ENCODE results near the gene ZNF775. TPM values are rescaled to one million over a fixed set of nuclear protein-coding genes. Genes with fewer than 3 reads are reported as not detected.

The ZNF775 gene
- polyA plus RNA-seq, 3 donors: 1.3 to 2.7 (median 1.4) TPM

DNA sequence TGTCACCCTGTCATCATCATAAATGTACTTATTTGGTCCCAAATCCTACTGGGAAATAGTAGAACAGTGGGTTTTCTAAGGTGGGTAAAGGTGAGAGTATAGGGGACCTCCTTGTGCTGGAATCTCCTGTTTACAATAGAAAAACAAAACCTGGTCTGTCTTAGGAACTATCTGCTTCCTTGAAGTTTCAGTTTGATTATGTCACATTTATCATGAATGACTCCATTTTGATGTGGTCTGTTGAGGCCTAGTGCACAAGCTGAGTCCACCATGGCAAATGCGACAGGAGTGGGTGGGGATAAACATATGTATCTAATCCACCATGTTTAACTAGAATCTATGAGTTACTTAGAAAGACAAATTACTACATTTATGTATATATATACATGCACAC is 23.5 kb upstream of the ZNF775 start:
- Histone ChIP-seq H3K79me2 (ENCODE audit: insufficient read depth, low read length) (no peaks in the 10 kb centered on the region), H3K4me2 (replicated peaks; ENCODE audit: extremely low read depth, low read length, poor library complexity, severe bottlenecking) (no peak overlapping the region), H2AFZ (ENCODE audit: insufficient read depth, low read depth, low read length, poor library complexity, severe bottlenecking) (peak overlapping the region; percentile 62), H3K4me3 (replicated peaks in 1 of 3; ENCODE audit: low read depth in 2 of 3, low read length in 3 of 3) (no peak overlapping the region), H3K27ac (ENCODE audit: low read depth in 1 of 2, low read length in 2 of 2) (no peak overlapping the region), H3K9ac (ENCODE audit: insufficient read depth, low read length, poor library complexity, severe bottlenecking) (no peak overlapping the region), H4K20me1 (ENCODE audit: insufficient read depth, low read length) (no peaks in the 10 kb centered on the region), H3K9me3 (replicated peaks in 1 of 2; ENCODE audit: control insufficient read depth in 1 of 2, insufficient read depth in 1 of 2, low read length in 2 of 2) (no peaks in the 10 kb centered on the region), H3K4me1 (ENCODE audit: control insufficient read depth in 1 of 2, insufficient read depth in 2 of 2, low read length in 2 of 2) (peaks cover 5 to 10% of the 10 kb centered on the region in 2 donors), H3K27me3 (ENCODE audit: control insufficient read depth in 2 of 2, insufficient read depth in 2 of 2, low read length in 2 of 2) (no peaks in the 10 kb centered on the region), H3K36me3 (replicated peaks in 1 of 2; ENCODE audit: control insufficient read depth in 1 of 2, insufficient read depth in 2 of 2, low read length in 2 of 2) (no peaks in the 10 kb centered on the region)
- H3K4me1 Mint-ChIP-seq: peaks cover 19% of the 10 kb centered on the region
- TF ChIP-seq CTCF (IDR thresholded peaks at IDR 0.05): no peak
- no peak overlapping the region for H3K4me3 Mint-ChIP-seq
- H3K27ac Mint-ChIP-seq: peak overlapping the region in 1 of 7 donors; percentile 16
- intact Hi-C loops (cut with micrococcal nuclease): loop anchor here (2.0 kb wide), 1 partner anchor 65 kb away; no protein-coding TSS in a partner anchor
- no peaks in the 10 kb centered on the region for H3K9me3 Mint-ChIP-seq
- no CpG with 5 or more reads among the region's 1 CpG for WGBS (ENCODE audit: insufficient coverage)
- DNase-seq: no peak
- H3K36me3 Mint-ChIP-seq: no peaks in the 10 kb centered on the region
- peaks cover 0 to 3% (median 2%) of the 10 kb centered on the region in 3 donors for H3K27me3 Mint-ChIP-seq (ENCODE audit: low read depth in 3 of 3)

DNA sequence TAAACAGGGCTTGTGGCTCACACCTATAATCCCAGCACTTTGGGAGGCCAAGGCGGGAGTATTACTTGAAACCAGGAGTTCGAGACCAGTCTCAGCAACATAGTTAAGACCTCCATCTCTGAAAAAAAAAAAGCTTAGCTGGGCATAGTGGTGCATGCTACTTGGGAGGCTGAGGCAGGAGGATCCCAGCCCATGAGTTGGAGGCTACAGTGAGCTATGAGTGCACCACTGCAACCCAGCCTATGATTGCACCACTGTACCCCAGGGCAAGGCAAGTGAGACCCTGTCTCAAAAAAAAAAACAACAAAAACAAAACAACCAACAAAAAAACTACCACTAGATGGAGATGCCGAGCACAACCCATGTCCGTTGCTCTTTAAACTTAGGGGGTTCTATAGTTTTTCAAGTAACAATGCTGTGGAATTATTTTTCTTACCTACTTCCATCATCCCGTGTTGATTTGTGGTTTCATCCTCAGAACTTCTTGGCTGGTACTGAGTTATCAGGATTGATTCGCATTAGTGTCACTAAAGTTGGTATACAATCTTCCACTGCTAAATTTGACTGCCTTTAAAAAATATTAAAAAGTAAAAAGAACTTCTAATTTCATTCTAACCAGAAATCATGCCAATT is 22.7 kb upstream of the ZNF775 start:
- no CpG with 5 or more reads among the region's 6 CpGs for WGBS (ENCODE audit: insufficient coverage)
- Histone ChIP-seq H3K4me3 (replicated peaks in 1 of 3; ENCODE audit: low read depth in 2 of 3, low read length in 3 of 3) (no peak overlapping the region), H2AFZ (ENCODE audit: insufficient read depth, low read depth, low read length, poor library complexity, severe bottlenecking) (no peak overlapping the region), H3K4me2 (replicated peaks; ENCODE audit: extremely low read depth, low read length, poor library complexity, severe bottlenecking) (peak overlapping the region; percentile 10), H3K9ac (ENCODE audit: insufficient read depth, low read length, poor library complexity, severe bottlenecking) (no peak overlapping the region), H4K20me1 (ENCODE audit: insufficient read depth, low read length) (no peaks in the 10 kb centered on the region), H3K27me3 (ENCODE audit: control insufficient read depth in 2 of 2, insufficient read depth in 2 of 2, low read length in 2 of 2) (no peaks in the 10 kb centered on the region), H3K79me2 (ENCODE audit: insufficient read depth, low read length) (no peaks in the 10 kb centered on the region), H3K9me3 (replicated peaks in 1 of 2; ENCODE audit: control insufficient read depth in 1 of 2, insufficient read depth in 1 of 2, low read length in 2 of 2) (no peaks in the 10 kb centered on the region), H3K4me1 (ENCODE audit: control insufficient read depth in 1 of 2, insufficient read depth in 2 of 2, low read length in 2 of 2) (peaks cover 5 to 10% of the 10 kb centered on the region in 2 donors), H3K27ac (ENCODE audit: low read depth in 1 of 2, low read length in 2 of 2) (no peak overlapping the region), H3K36me3 (replicated peaks in 1 of 2; ENCODE audit: control insufficient read depth in 1 of 2, insufficient read depth in 2 of 2, low read length in 2 of 2) (no peaks in the 10 kb centered on the region)
- H3K27ac Mint-ChIP-seq: peak overlapping the region in 1 of 7 donors; percentile 84
- peak; percentile 86 for TF ChIP-seq CTCF (IDR thresholded peaks at IDR 0.05)
- peak in 2 of 3 donors; percentile 52 to 55 for DNase-seq
- peaks cover 19% of the 10 kb centered on the region for H3K4me1 Mint-ChIP-seq
- intact Hi-C loops (cut with micrococcal nuclease): loop anchor here (2.0 kb wide), 1 partner anchor 64 kb away; no protein-coding TSS in a partner anchor
- peaks cover 0 to 3% (median 2%) of the 10 kb centered on the region in 3 donors for H3K27me3 Mint-ChIP-seq (ENCODE audit: low read depth in 3 of 3)
- H3K36me3 Mint-ChIP-seq: no peaks in the 10 kb centered on the region
- H3K4me3 Mint-ChIP-seq: peak overlapping the region in 1 of 2 donors; percentile 21
- H3K9me3 Mint-ChIP-seq: no peaks in the 10 kb centered on the region
